GM12878 (cell line): ENCODE data around the gene ZDHHC18.

Experiments
- POLR2A ChIP-seq: IDR thresholded peaks from 2 replicates; pipeline ENCODE4 v1.6.1; 2011; ENCODE audit warnings: low read depth, mild to moderate bottlenecking, low read length
- POLR2AphosphoS5 ChIP-seq: IDR thresholded peaks from 2 replicates; pipeline ENCODE4 v1.6.1; 2011; ENCODE audit warnings: mild to moderate bottlenecking, low read length, inconsistent platforms

- TF ChIP-seq POLR2A (peak; percentile 98), POLR2AphosphoS5 (peak; percentile 93)
Observed at GRCh38 chr1:26900001-26900814, 73.7 kb downstream of the ZDHHC18 start, which contains the start of gene GPATCH3.
